ENCODE results near the gene PDE8B. TPM values are rescaled to one million over a fixed set of nuclear protein-coding genes. Genes with fewer than 3 reads are reported as not detected.
"Not testable (repeated sequence)": the region's sequence is repeated elsewhere in the genome, so short reads cannot be mapped to it uniquely, and the experiment has no call there.

The PDE8B gene
- total RNA-seq, 1 donor: 6.0 TPM

DNA sequence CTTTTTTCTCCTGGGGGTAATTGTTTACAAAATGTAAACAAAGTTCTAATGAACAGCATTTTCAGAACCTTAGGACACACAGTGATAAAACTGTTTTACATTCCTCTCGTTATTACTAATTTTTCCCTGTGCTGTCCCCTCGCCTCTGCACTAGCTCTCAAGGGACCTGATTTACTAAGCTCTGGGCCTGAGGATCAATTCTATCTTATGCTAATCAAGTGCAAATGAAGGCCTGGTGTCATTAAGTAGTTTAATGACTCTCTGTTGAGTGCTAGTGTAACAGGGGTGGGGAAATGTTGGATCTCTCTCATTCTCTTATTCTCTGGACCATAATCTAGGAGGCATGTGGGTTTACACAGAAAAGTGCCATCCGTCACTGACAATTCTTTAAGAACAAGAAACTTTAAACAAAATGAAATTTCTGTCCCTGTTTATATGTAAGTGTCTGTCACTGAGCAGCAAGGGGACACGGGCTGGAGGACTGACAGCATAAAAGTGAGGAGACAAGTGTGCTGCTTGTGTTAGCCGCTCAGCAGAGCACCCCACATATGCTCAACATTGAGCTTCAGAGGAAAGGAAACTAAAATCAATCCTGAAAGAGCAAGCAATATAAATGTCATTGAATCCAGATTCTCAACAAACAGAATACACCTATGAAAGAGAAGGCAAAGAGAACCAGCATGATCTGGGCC, 166.3 kb downstream of the PDE8B start:
- H3K4me3 ChIP-seq (ENCODE audit: low read depth, low read length): no peak overlapping the region
- TF ChIP-seq CTCF (IDR thresholded peaks at IDR 0.05; ENCODE audit: insufficient read depth, low read depth, low read length): no peak
- no peak for DNase-seq (ENCODE audit: low read depth)

GRCh38 chr5:77379558-77380061, 169.1 kb downstream of the PDE8B start:
- no peak for TF ChIP-seq CTCF (IDR thresholded peaks at IDR 0.05; ENCODE audit: insufficient read depth, low read depth, low read length)
- H3K4me3 ChIP-seq (ENCODE audit: low read depth, low read length): no peak overlapping the region
- DNase-seq (ENCODE audit: low read depth): no peak

DNA sequence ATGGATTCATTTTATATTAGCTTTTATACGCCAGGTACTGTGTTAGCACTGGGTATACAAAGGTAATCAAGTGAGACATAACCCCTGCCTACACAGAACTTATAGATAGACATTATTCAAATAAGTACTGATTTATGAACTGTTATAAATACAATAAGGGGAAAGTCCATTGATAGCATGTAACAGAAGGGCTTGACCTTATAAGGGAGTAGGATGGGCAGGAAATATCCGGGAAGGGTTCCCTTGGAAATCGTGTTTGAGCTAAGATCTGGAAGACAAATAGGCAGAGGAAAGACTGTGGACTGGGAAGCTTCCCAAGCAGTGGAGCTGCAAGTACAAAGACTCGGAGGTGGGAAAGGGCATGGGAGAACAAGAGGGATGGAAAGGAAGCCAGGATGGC, 170.2 kb downstream of the PDE8B start:
- no peak overlapping the region for H3K4me3 ChIP-seq (ENCODE audit: low read depth, low read length)
- no peak for DNase-seq (ENCODE audit: low read depth)
- no peak for TF ChIP-seq CTCF (IDR thresholded peaks at IDR 0.05; ENCODE audit: insufficient read depth, low read depth, low read length)

DNA sequence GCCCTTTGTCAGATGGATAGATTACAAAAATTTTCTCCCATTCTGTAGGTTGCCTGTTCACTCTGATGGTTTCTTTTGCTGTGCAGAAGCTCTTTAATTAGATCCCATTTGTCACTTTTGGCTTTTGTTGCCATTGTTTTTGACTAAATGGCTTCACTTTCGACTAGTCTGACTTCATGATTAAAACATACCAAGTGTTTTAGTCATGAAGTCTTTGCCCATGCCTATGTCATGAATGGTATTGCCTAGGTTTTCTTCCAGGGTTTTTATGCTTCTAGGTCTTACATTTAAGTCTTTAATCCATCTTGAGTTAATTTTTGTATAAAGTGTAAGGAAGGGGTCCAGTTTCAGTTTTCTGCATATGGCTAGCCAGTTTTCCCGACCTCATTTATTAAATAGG, 172.9 kb downstream of the PDE8B start:
- H3K4me3 ChIP-seq (ENCODE audit: low read depth, low read length); DNase-seq (ENCODE audit: low read depth): not testable (repeated sequence)

GRCh38 chr5:77386340-77386739, 175.9 kb downstream of the PDE8B start:
- DNase-seq (ENCODE audit: low read depth); H3K4me3 ChIP-seq (ENCODE audit: low read depth, low read length): not testable (repeated sequence)

DNA sequence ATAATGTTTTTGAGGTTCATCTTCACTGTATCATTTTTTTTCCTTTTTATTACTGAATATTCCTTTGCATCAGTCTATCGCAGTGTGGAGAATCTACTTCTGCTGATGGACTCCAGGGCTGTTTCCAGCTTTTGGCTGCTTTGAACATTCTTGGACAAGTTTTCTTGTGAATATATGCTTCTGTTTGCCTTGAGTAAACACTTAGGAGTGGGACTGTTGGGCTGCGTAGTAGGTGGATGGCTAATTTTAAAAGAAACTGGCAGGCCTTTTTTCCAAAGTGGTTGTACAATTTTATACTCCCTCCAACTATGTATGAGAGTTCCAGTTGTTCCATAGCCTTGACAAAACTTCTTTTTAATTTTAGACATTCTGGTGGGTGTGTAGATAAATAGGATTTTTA, 179.3 kb downstream of the PDE8B start:
- DNase-seq (ENCODE audit: low read depth): no peak
- TF ChIP-seq CTCF (IDR thresholded peaks at IDR 0.05; ENCODE audit: insufficient read depth, low read depth, low read length): no peak
- no peak overlapping the region for H3K4me3 ChIP-seq (ENCODE audit: low read depth, low read length)

DNA sequence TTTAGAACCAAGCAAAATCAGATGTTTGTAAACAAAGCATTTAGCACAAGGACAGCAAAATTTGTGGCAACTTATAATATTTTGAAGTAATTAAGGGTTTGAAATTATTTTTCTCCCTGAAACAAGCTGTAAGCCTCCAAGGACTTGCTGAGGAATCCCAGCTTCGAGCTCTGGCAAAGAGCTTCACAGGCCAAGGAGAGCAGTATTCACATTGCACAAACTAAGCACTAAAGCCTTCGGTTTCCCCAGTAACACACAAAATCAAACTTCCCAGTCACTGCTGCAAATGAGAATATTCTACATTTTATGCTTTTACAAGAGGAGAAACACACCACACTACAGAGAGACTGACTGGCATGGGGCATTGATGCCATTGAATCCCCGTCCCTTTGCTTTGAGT, 179.7 kb downstream of the PDE8B start:
- no peak for TF ChIP-seq CTCF (IDR thresholded peaks at IDR 0.05; ENCODE audit: insufficient read depth, low read depth, low read length)
- H3K4me3 ChIP-seq (ENCODE audit: low read depth, low read length): no peak overlapping the region
- no peak for DNase-seq (ENCODE audit: low read depth)

DNA sequence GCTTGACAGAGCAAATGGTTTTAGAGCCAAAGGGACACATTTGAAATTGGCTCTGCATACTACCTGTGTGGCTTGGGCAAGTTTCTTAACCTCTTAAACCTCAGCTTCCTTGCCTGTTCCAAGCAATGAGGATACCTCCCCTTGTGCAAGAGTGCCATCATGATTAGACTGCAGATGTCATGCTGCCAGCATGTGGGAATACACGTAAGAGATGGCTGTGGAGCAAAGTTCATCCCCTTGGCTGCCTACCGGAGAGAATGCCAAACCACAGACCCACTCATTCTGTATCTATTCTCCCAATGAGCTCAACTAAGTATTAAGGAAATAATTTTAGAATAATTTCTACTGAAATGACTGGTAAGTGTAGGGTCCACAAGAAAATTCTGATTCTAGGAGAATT, 180.3 kb downstream of the PDE8B start:
- H3K4me3 ChIP-seq (ENCODE audit: low read depth, low read length): no peak overlapping the region
- peak; percentile 18 for DNase-seq (ENCODE audit: low read depth)
- no peak for TF ChIP-seq CTCF (IDR thresholded peaks at IDR 0.05; ENCODE audit: insufficient read depth, low read depth, low read length)
